HG03039 (cell line): ENCODE data around the gene FALEC.

ENCODE experiments used
- ATAC-seq: cut with Tn5 transposase; IDR thresholded peaks from one replicate; pipeline ENCODE4 v1.9.1; 2021; ENCODE audit warnings: mild to moderate bottlenecking, moderate library complexity; ENCODE audit not compliant: unreplicated experiment

The FALEC gene

GRCh38 chr1:150544204-150544603, 28.7 kb downstream of the FALEC start:
- ATAC-seq = no peak

GRCh38 chr1:150545486-150546032, 30.0 kb downstream of the FALEC start:
- no peak for ATAC-seq

- ATAC-seq = no peak
Observed at GRCh38 chr1:150546294-150546937, 30.9 kb downstream of the FALEC start.

GRCh38 chr1:150548324-150548631, 32.7 kb downstream of the FALEC start:
- no peak for ATAC-seq

- ATAC-seq = no peak
Observed at GRCh38 chr1:150548632-150549495, 33.3 kb downstream of the FALEC start, which contains the start of gene ADAMTSL4. TSS of gene ADAMTSL4 (plus strand) at chr1:150549408. CDS start at chr1:150552289, 2,881 bp downstream.

- no peak for ATAC-seq
Observed at GRCh38 chr1:150549496-150550221, 34.1 kb downstream of the FALEC start.

GRCh38 chr1:150550222-150551050, 34.9 kb downstream of the FALEC start:
- no peak for ATAC-seq

- no peak for ATAC-seq
Observed at GRCh38 chr1:150551051-150551783, 35.7 kb downstream of the FALEC start.

- ATAC-seq = no peak
Observed at GRCh38 chr1:150551784-150552127, 36.2 kb downstream of the FALEC start.

GRCh38 chr1:150552128-150552910, 36.8 kb downstream of the FALEC start:
- ATAC-seq = no peak

GRCh38 chr1:150552911-150553289, 37.3 kb downstream of the FALEC start:
- ATAC-seq = no peak

- no peak for ATAC-seq
Observed at GRCh38 chr1:150553392-150554085, 38.0 kb downstream of the FALEC start.

- no peak for ATAC-seq
Observed at GRCh38 chr1:150554086-150554452, 38.5 kb downstream of the FALEC start.

GRCh38 chr1:150555198-150555970, 39.8 kb downstream of the FALEC start:
- ATAC-seq = no peak

GRCh38 chr1:150555971-150556865, 40.7 kb downstream of the FALEC start:
- ATAC-seq = no peak

GRCh38 chr1:150557065-150557600, 41.6 kb downstream of the FALEC start:
- ATAC-seq = no peak

- ATAC-seq = no peak
Observed at GRCh38 chr1:150557813-150558212, 42.3 kb downstream of the FALEC start.
